ENCODE results near the gene ZDHHC7. TPM values are rescaled to one million over a fixed set of nuclear protein-coding genes. Genes with fewer than 3 reads are reported as not detected.

The ZDHHC7 gene
- total and polyA plus RNA-seq, 9 of the 15 experiments (the other 6 are each of a cell fraction or from before 2014, with no cell fraction given): 1.7 to 49.7 (median 37.4) TPM

DNA sequence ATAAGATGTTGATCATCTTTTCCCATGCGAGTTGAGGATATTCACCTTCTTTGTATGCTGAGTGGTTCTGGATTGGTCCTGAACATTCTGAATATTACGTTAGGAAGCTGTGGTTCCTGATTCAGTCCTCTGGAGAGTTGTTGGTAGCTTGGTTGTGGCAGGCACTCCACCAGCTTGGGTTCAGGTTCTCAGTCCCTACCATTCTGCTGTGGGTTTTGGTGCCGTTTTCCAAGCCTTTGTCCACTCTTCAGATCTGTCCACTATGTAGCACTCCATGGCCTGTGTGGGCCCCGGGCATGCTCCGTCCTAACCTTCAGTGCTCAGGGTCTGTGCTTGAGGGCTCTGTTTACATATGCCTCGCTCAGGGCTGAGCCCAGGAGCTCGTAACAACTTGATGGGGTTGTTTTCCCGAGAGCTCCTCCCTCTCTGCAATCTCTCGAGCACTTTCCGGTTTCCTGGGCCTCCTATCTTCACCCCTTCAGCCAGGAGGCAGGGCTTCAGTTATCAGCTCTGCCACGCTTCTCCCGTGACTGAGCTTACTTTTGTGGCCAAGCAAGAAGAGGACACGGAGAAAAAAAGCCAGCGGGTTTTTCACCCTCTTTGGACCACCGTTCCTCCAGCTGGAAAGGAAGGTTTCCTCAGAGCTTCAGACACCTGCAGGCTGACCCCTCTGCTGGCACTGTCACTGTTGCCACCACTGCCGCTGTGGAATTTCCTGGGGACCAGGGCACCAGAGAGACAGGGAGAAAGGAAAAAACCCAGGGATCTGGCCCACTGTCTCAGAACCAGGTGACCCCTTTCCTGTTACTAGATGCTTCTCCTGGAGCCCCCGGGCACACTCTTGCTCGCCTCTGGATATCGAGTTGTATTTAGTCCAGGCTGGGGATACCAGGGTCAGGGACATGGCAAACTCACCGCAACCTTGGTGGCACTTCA, 35.9 kb upstream of the ZDHHC7 start (continued):
- TF ChIP-seq, protein P1, sequence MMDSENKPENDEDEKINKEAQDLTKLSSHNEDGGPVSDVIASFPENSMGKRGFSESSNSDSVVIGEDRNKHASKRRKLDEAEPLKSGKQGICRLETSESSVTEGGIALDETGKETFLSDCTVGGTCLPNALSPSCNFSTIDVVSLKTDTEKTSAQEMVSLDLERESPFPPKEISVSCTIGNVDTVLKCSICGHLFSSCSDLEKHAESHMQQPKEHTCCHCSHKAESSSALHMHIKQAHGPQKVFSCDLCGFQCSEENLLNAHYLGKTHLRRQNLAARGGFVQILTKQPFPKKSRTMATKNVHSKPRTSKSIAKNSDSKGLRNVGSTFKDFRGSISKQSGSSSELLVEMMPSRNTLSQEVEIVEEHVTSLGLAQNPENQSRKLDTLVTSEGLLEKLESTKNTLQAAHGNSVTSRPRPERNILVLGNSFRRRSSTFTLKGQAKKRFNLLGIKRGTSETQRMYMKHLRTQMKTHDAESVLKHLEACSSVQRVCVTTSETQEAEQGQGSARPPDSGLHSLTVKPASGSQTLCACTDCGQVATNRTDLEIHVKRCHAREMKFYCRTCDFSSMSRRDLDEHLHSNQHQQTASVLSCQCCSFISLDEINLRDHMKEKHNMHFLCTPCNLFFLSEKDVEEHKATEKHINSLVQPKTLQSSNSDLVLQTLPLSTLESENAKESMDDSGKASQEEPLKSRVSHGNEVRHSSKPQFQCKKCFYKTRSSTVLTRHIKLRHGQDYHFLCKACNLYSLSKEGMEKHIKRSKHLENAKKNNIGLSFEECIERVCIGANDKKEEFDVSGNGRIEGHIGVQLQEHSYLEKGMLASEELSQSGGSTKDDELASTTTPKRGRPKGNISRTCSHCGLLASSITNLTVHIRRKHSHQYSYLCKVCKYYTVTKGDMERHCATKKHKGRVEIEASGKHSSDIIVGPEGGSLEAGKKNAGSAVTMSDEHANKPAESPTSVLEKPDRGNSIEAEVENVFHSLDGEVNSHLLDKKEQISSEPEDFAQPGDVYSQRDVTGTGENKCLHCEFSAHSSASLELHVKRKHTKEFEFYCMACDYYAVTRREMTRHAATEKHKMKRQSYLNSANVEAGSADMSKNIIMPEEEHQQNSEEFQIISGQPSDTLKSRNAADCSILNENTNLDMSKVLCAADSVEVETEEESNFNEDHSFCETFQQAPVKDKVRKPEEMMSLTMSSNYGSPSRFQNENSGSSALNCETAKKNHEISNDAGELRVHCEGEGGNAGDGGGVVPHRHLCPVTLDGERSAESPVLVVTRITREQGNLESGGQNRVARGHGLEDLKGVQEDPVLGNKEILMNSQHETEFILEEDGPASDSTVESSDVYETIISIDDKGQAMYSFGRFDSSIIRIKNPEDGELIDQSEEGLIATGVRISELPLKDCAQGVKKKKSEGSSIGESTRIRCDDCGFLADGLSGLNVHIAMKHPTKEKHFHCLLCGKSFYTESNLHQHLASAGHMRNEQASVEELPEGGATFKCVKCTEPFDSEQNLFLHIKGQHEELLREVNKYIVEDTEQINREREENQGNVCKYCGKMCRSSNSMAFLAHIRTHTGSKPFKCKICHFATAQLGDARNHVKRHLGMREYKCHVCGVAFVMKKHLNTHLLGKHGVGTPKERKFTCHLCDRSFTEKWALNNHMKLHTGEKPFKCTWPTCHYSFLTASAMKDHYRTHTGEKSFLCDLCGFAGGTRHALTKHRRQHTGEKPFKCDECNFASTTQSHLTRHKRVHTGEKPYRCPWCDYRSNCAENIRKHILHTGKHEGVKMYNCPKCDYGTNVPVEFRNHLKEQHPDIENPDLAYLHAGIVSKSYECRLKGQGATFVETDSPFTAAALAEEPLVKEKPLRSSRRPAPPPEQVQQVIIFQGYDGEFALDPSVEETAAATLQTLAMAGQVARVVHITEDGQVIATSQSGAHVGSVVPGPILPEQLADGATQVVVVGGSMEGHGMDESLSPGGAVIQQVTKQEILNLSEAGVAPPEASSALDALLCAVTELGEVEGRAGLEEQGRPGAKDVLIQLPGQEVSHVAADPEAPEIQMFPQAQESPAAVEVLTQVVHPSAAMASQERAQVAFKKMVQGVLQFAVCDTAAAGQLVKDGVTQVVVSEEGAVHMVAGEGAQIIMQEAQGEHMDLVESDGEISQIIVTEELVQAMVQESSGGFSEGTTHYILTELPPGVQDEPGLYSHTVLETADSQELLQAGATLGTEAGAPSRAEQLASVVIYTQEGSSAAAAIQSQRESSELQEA (IDR thresholded peaks at IDR 0.05; ENCODE audit: low read depth): no peak
- no peak for TF ChIP-seq ZNF347 (CRISPR knock-in tag; IDR thresholded peaks at IDR 0.05; ENCODE audit: low read depth)
- TF ChIP-seq YBX1 (IDR thresholded peaks at IDR 0.05): no peak
- TF ChIP-seq HDGF (IDR thresholded peaks at IDR 0.05): no peak
- TF ChIP-seq RAD51 (IDR thresholded peaks at IDR 0.05; ENCODE audit: borderline replicate concordance, low read depth): no peak; the same call in 1 of the 2 replicates
- TF ChIP-seq ZNF134 (CRISPR knock-in tag; conservative IDR thresholded peaks at IDR 0.05): no peak
- no peak for TF ChIP-seq EGR1 (conservative IDR thresholded peaks at IDR 0.05)
- no peak for TF ChIP-seq ZKSCAN3 (CRISPR knock-in tag; IDR thresholded peaks at IDR 0.05)
- no peak for TF ChIP-seq SP2 (IDR thresholded peaks at IDR 0.05; ENCODE audit: extremely low read depth, low read depth, low read length, poor library complexity, severe bottlenecking)
- no peak for TF ChIP-seq SLC30A9 (CRISPR knock-in tag; IDR thresholded peaks at IDR 0.05)
- TF ChIP-seq, protein P2, sequence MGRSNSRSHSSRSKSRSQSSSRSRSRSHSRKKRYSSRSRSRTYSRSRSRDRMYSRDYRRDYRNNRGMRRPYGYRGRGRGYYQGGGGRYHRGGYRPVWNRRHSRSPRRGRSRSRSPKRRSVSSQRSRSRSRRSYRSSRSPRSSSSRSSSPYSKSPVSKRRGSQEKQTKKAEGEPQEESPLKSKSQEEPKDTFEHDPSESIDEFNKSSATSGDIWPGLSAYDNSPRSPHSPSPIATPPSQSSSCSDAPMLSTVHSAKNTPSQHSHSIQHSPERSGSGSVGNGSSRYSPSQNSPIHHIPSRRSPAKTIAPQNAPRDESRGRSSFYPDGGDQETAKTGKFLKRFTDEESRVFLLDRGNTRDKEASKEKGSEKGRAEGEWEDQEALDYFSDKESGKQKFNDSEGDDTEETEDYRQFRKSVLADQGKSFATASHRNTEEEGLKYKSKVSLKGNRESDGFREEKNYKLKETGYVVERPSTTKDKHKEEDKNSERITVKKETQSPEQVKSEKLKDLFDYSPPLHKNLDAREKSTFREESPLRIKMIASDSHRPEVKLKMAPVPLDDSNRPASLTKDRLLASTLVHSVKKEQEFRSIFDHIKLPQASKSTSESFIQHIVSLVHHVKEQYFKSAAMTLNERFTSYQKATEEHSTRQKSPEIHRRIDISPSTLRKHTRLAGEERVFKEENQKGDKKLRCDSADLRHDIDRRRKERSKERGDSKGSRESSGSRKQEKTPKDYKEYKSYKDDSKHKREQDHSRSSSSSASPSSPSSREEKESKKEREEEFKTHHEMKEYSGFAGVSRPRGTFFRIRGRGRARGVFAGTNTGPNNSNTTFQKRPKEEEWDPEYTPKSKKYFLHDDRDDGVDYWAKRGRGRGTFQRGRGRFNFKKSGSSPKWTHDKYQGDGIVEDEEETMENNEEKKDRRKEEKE (IDR thresholded peaks at IDR 0.05; ENCODE audit: borderline replicate concordance in 1 of 2, control insufficient read depth in 1 of 2, low read depth in 2 of 2, low read length in 1 of 2): no peak
- no peak for TF ChIP-seq FOXJ3 (CRISPR knock-in tag; IDR thresholded peaks at IDR 0.05)
- peak; percentile 85 to 91 for TF ChIP-seq TBL1XR1 (IDR thresholded peaks at IDR 0.05; ENCODE audit: low read length in 2 of 2)
- TF ChIP-seq CEBPB (tag; IDR thresholded peaks at IDR 0.05): no peak
- no peak; the same call in 1 of the 2 replicates for TF ChIP-seq FOXP1 (CRISPR knock-in tag; IDR thresholded peaks at IDR 0.05)
- no peak for TF ChIP-seq ZNF174 (CRISPR knock-in tag; IDR thresholded peaks at IDR 0.05)
- no peak for TF ChIP-seq RBM14 (IDR thresholded peaks at IDR 0.05; ENCODE audit: borderline replicate concordance, insufficient read depth, low read depth, low read length)
- TF ChIP-seq CBFA2T3 (IDR thresholded peaks at IDR 0.05): no peak

Data from K562 (cell line).